A549 (cell line): ENCODE data around the gene N4BP2L2. TPM values are rescaled to one million over a fixed set of nuclear protein-coding genes. Genes with fewer than 3 reads are reported as not detected.

ENCODE experiments used
- ATAC-seq, 2 experiments: fragments of 200-7000 bp in 1 of 2; fragments of >200 bp in 1 of 2; cut with Nextera tagmentation in 1 of 2; cut with Tn5 transposase in 1 of 2; 3 replicates each; pipeline versions ENCODE4 v1.8.0 to v1.9.1; 2018 to 2020; ENCODE audit warnings: mild to moderate bottlenecking in 1 of 2, moderate library complexity in 1 of 2
- CTCF ChIA-PET: fragments of 300-600 bp; sonication (Branson Sonifier 250); formaldehyde crosslinking; extraction: SDS; loops from one replicate; lab custom pipeline; 2021; ENCODE audit warnings: antibody characterized with exemption, inconsistent platforms; lab: Yijun Ruan, JAX
- POLR2A ChIA-PET: fragments of 350-600 bp; formaldehyde crosslinking; extraction: SDS; loops from one replicate; lab custom pipeline; 2021; ENCODE audit warnings: antibody characterized with exemption, inconsistent platforms; lab: Yijun Ruan, JAX
- DNase-seq, 2 experiments: peaks; one replicate each; pipeline versions ENCODE4 v3.0.0 to v3.0.0-alpha.2; 2011 to 2016; ENCODE audit warnings: low read depth in 1 of 2, low spot score in 1 of 2
- FAIRE-seq: peaks from 2 replicates; lab custom pipeline; 2011; peaks lifted over from hg19 to GRCh38; lab: Jason Lieb, UNC
- H3K27ac ChIP-seq, 2 experiments: fragments of >200 bp; sonication (Bioruptor Twin); formaldehyde crosslinking; 3 replicates each; pipeline ENCODE4 v1.5.1; 2016 to 2017
- H3K4me1 ChIP-seq: fragments of >200 bp; sonication (Bioruptor Twin); formaldehyde crosslinking; 3 replicates; pipeline ENCODE4 v1.6.1; 2016
- H3K4me2 ChIP-seq: fragments of >200 bp; sonication (Bioruptor Twin); formaldehyde crosslinking; 3 replicates; pipeline ENCODE4 v1.6.1; 2016
- H3K4me3 ChIP-seq: fragments of >200 bp; sonication (Bioruptor Twin); formaldehyde crosslinking; 3 replicates; pipeline ENCODE4 v1.5.1; 2016
- H3K9me3 ChIP-seq: fragments of >200 bp; sonication (Bioruptor Twin); formaldehyde crosslinking; 3 replicates; pipeline ENCODE4 v1.6.1; 2016
- BHLHE40 ChIP-seq: IDR thresholded peaks from 2 replicates; pipeline ENCODE4 v1.6.1; 2012; ENCODE audit warnings: low read depth, low read length, inconsistent platforms
- CBX2 ChIP-seq: fragments of 200-600 bp; sonication (generic); IDR thresholded peaks from 2 replicates; pipeline ENCODE4 v1.6.1; 2016; ENCODE audit warnings: low read depth, mild to moderate bottlenecking, borderline replicate concordance
- CHD2 ChIP-seq: fragments of 150-350 bp; IDR thresholded peaks from 2 replicates; pipeline ENCODE4 v1.6.1; 2014; ENCODE audit warnings: low read length; ENCODE audit not compliant: partially characterized antibody
- E2F6 ChIP-seq: IDR thresholded peaks from 2 replicates; pipeline ENCODE4 v1.6.1; 2012; ENCODE audit warnings: low read depth, borderline replicate concordance
- EP300 ChIP-seq, 2 experiments: fragments of >200 bp; sonication (Bioruptor Twin); formaldehyde crosslinking; IDR thresholded peaks; 2 replicates in 1 of 2; 3 replicates in 1 of 2; pipeline ENCODE4 v1.6.1; 2016 to 2017
- ESRRA ChIP-seq: fragments of 150-350 bp; IDR thresholded peaks from 2 replicates; pipeline ENCODE4 v1.6.1; 2014; ENCODE audit warnings: mild to moderate bottlenecking, low read length, borderline replicate concordance
- FOSB ChIP-seq: fragments of 250-450 bp; sonication (Bioruptor Pico); IDR thresholded peaks from 2 replicates; pipeline ENCODE4 v1.5.0; 2020; ENCODE audit warnings: mild to moderate bottlenecking, moderate library complexity
- GATA3 ChIP-seq: IDR thresholded peaks from 2 replicates; pipeline ENCODE4 v1.6.1; 2012; ENCODE audit warnings: borderline replicate concordance
- HDAC2 ChIP-seq: fragments of 200-600 bp; sonication (generic); IDR thresholded peaks from 2 replicates; pipeline ENCODE4 v1.6.1; 2016
- HOXB5 ChIP-seq: fragments of 250-450 bp; sonication (Bioruptor Pico); IDR thresholded peaks from 2 replicates; pipeline ENCODE4 v1.5.0; 2020; ENCODE audit warnings: mild to moderate bottlenecking, moderate library complexity
- MAFK ChIP-seq: fragments of 450-650 bp; IDR thresholded peaks from 2 replicates; pipeline ENCODE4 v1.6.1; 2014; ENCODE audit not compliant: partially characterized antibody
- MAZ ChIP-seq: fragments of 150-350 bp; IDR thresholded peaks from 2 replicates; pipeline ENCODE4 v1.6.1; 2014; ENCODE audit warnings: antibody characterized with exemption, low read depth, low read length, borderline replicate concordance
- NR3C1 ChIP-seq: fragments of >200 bp; sonication (Bioruptor Twin); formaldehyde crosslinking; IDR thresholded peaks from 3 replicates; pipeline ENCODE4 v1.6.1; 2017
- POLR2A ChIP-seq: IDR thresholded peaks from 2 replicates; pipeline ENCODE4 v1.6.1; 2012; ENCODE audit warnings: mild to moderate bottlenecking, low read length
- RAD21 ChIP-seq, 2 experiments: fragments of >200 bp in 1 of 2; sonication (Bioruptor Twin) in 1 of 2; formaldehyde crosslinking in 1 of 2; IDR thresholded peaks in 1 of 2; conservative IDR thresholded peaks in 1 of 2; 2 replicates in 1 of 2; 3 replicates in 1 of 2; pipeline ENCODE4 v1.6.1; 2012 to 2018; ENCODE audit warnings: inconsistent platforms in 1 of 2
- REST ChIP-seq: fragments of 200-600 bp; sonication (generic); IDR thresholded peaks from 2 replicates; pipeline ENCODE4 v1.6.1; 2016; ENCODE audit warnings: antibody characterized with exemption, mild to moderate bottlenecking, moderate library complexity
- TFCP2L1 ChIP-seq: fragments of 250-450 bp; sonication (Bioruptor Pico); IDR thresholded peaks from 2 replicates; pipeline ENCODE4 v1.5.0; 2021; ENCODE audit warnings: mild to moderate bottlenecking
- ZC3H11A ChIP-seq: fragments of 450-650 bp; IDR thresholded peaks from 2 replicates; pipeline ENCODE4 v1.6.1; 2014; ENCODE audit warnings: antibody characterized with exemption, mild to moderate bottlenecking
- ZFP36 ChIP-seq: fragments of 450-650 bp; IDR thresholded peaks from 2 replicates; pipeline ENCODE4 v1.6.1; 2014; ENCODE audit warnings: borderline replicate concordance; ENCODE audit not compliant: partially characterized antibody
- ZSCAN20 ChIP-seq: fragments of 250-450 bp; sonication (Bioruptor Pico); IDR thresholded peaks from 2 replicates; pipeline ENCODE4 v1.8.0; 2022; ENCODE audit warnings: mild to moderate bottlenecking, moderate library complexity
- WGBS: methylation state at CpG from one replicate; pipeline ENCODE4 v1.1.6; 2017; ENCODE audit errors: missing lambda C conversion rate; 5-methylcytosine and 5-hydroxymethylcytosine counted together
- polyA plus RNA-seq, 4 experiments: library from polyadenylated mRNA; depleted of rRNA in 3 of 4; stranded (reverse); fragments of >200 nt; fragmentation: RNase III in 1 of 4; extraction: RNeasy Plus Mini Kit Qiagen cat#74134 plus additional on column Dnase treatment in 1 of 4; gene quantifications; 2 replicates in 3 of 4; 3 replicates in 1 of 4; pipeline ENCODE4 v1.2.3, GENCODE V29; 2011 to 2017
- small RNA-seq, 6 experiments: library from RNA; depleted of rRNA; stranded (forward); fragments of <200 nt; gene quantifications; one replicate each; pipeline ENCODE3, GENCODE V24; 2012

Gene N4BP2L2
- polyA plus RNA-seq, 2 of the 4 experiments (the other 2 are of a cell fraction), result 29.3 to 56.2 TPM

- CTCF ChIA-PET, result no interaction called here
- POLR2A ChIA-PET, result no interaction called here
- Histone ChIP-seq H3K9me3 (no peaks in the 10 kb centered on the region), H3K4me1 (no peaks in the 10 kb centered on the region), H3K27ac (no peak overlapping the region), H3K4me3 (no peak overlapping the region), H3K4me2 (no peak overlapping the region)
- FAIRE-seq (no peak), DNase-seq (no peak), ATAC-seq (no peak)
- WGBS, result 94% methylated on average over 2 of the region's 2 CpGs
- no peak for TF ChIP-seq E2F6
- no peak for TF ChIP-seq EP300 (IDR thresholded peaks at IDR 0.05)
- no peak for TF ChIP-seq HDAC2
- no peak for TF ChIP-seq RAD21 (conservative IDR thresholded peaks at IDR 0.05 in 1 of 2, IDR thresholded peaks at IDR 0.05 in 1 of 2)
- no peak for TF ChIP-seq ZSCAN20 (CRISPR knock-in tag)
- TF ChIP-seq CHD2, result no peak
- no peak for TF ChIP-seq BHLHE40
- TF ChIP-seq POLR2A, result no peak
- no peak for TF ChIP-seq MAZ
- no peak for TF ChIP-seq GATA3
- no peak for TF ChIP-seq TFCP2L1 (CRISPR knock-in tag)
- no peak for TF ChIP-seq ZC3H11A
Measured at GRCh38 chr13:32384702-32385101, 153.9 kb downstream of the N4BP2L2 start.

- Histone ChIP-seq H3K4me2 (no peak overlapping the region), H3K4me1 (no peaks in the 10 kb centered on the region), H3K4me3 (no peak overlapping the region), H3K9me3 (no peaks in the 10 kb centered on the region), H3K27ac (no peak overlapping the region)
- POLR2A ChIA-PET, result no interaction called here
- CTCF ChIA-PET, result no interaction called here
- 84% methylated on average over 5 of the region's 5 CpGs for WGBS
- TF ChIP-seq POLR2A, result no peak
- no peak for TF ChIP-seq EP300 (IDR thresholded peaks at IDR 0.05)
- TF ChIP-seq CBX2, result no peak
- no peak for TF ChIP-seq NR3C1
- no peak for TF ChIP-seq ZFP36
- no peak for TF ChIP-seq REST
- no peak for TF ChIP-seq ESRRA
- TF ChIP-seq GATA3, result no peak
- TF ChIP-seq FOSB (CRISPR knock-in tag), result no peak
- no peak for TF ChIP-seq HOXB5 (CRISPR knock-in tag)
- no peak for TF ChIP-seq MAFK
- no peak for TF ChIP-seq ZSCAN20 (CRISPR knock-in tag)
- ATAC-seq (no peak), DNase-seq (no peak), FAIRE-seq (no peak)
Measured at GRCh38 chr13:32383836-32384618, 154.6 kb downstream of the N4BP2L2 start.

Small RNA genes within 50 kb of the gene (small RNA-seq; reads per million reads assigned to genes)
- gene RF00190, result 0 reads per million in 6 experiments

Other genes with a start within 250 kb of the N4BP2L2 start
- gene ZAR1L, start 223.4 kb downstream of the N4BP2L2 start, polyA plus RNA-seq (2011; rRNA removed), result not detected in 2 replicates
- gene ZAR1L, start 223.4 kb downstream of the N4BP2L2 start, polyA plus RNA-seq (2017; fragmentation: RNase III; extraction: RNeasy Plus Mini Kit Qiagen cat#74134 plus additional on column Dnase treatment), result not detected in 3 replicates
- gene BRCA2, start 223.3 kb downstream of the N4BP2L2 start, polyA plus RNA-seq (2011; rRNA removed), result 4.6 and 5.9 TPM in 2 replicates
- gene BRCA2, start 223.3 kb downstream of the N4BP2L2 start, polyA plus RNA-seq (2017; fragmentation: RNase III; extraction: RNeasy Plus Mini Kit Qiagen cat#74134 plus additional on column Dnase treatment), result 2.6 to 3.6 TPM (median 3.4 TPM) in 3 replicates
- 0.50 and 0.85 TPM in 2 replicates for gene N4BP2L1, start 110.7 kb downstream of the N4BP2L2 start, polyA plus RNA-seq (2011; rRNA removed)
- gene N4BP2L1, start 110.7 kb downstream of the N4BP2L2 start, polyA plus RNA-seq (2017; fragmentation: RNase III; extraction: RNeasy Plus Mini Kit Qiagen cat#74134 plus additional on column Dnase treatment), result 0.41 to 0.64 TPM (median 0.55 TPM) in 3 replicates
- 12.7 and 16.0 TPM in 2 replicates for gene PDS5B, start 47.7 kb upstream of the N4BP2L2 start, polyA plus RNA-seq (2011; rRNA removed)
- gene PDS5B, start 47.7 kb upstream of the N4BP2L2 start, polyA plus RNA-seq (2017; fragmentation: RNase III; extraction: RNeasy Plus Mini Kit Qiagen cat#74134 plus additional on column Dnase treatment), result 10.6 to 11.0 TPM (median 10.9 TPM) in 3 replicates